Endothelial cell of umbilical vein (primary cell): Measurements from ENCODE around the gene CAMTA1. TPM values are rescaled to one million over a fixed set of nuclear protein-coding genes. Genes with fewer than 3 reads are reported as not detected.

Experiments
- BruUV-seq: library from RNA; stranded (reverse); fragments of 400-500 nt; replicated peaks from 2 replicates; lab custom pipeline; 2021; lab: Mats Ljungman, UMichigan
- CTCF ChIA-PET: fragments of 300-600, 350-600 bp; sonication (Branson Sonifier 250); formaldehyde crosslinking; loops from one replicate; lab custom pipeline; 2021; ENCODE audit warnings: antibody characterized with exemption, inconsistent platforms; lab: Charles Lee
- POLR2A ChIA-PET: fragments of 300-600, 350-600 bp; sonication (Branson Sonifier 250); formaldehyde crosslinking; loops from one replicate; lab custom pipeline; 2021; ENCODE audit warnings: antibody characterized with exemption, inconsistent platforms; lab: Charles Lee
- DNase-seq: peaks from one replicate; pipeline ENCODE4 v3.0.0-alpha.2; 2011; ENCODE audit warnings: low read depth, low spot score
- FAIRE-seq: peaks from 2 replicates; lab custom pipeline; 2011; peaks lifted over from hg19 to GRCh38; lab: Jason Lieb, UNC
- H2AFZ ChIP-seq: 2 replicates; pipeline ENCODE4 v1.6.0; 2012; ENCODE audit warnings: low read depth, low read length, control low read depth, inconsistent platforms
- H3K27ac ChIP-seq: 2 replicates; pipeline ENCODE4 v1.5.1; 2011; ENCODE audit warnings: low read depth, mild to moderate bottlenecking, control low read depth, low read length, moderate library complexity; ENCODE audit not compliant: insufficient read depth
- H3K27me3 ChIP-seq, 2 experiments: 2 replicates each; pipeline versions ENCODE4 v1.6.0 to v1.6.1; 2011; ENCODE audit warnings: low read length in 2 of 2, mixed read lengths in 1 of 2; ENCODE audit not compliant: control insufficient read depth in 2 of 2, insufficient read depth in 2 of 2
- H3K36me3 ChIP-seq, 2 experiments: 2 replicates in 1 of 2; 3 replicates in 1 of 2; pipeline ENCODE4 v1.5.1; 2011; ENCODE audit warnings: low read length in 2 of 2, mild to moderate bottlenecking in 1 of 2, moderate library complexity in 1 of 2; ENCODE audit not compliant: control insufficient read depth in 2 of 2, insufficient read depth in 2 of 2; ENCODE audit errors: extremely low read depth in 1 of 2
- H3K4me1 ChIP-seq: 3 replicates; pipeline ENCODE4 v1.5.1; 2011; ENCODE audit warnings: mild to moderate bottlenecking, low read length; ENCODE audit not compliant: control insufficient read depth, insufficient read depth; ENCODE audit errors: extremely low read depth
- H3K4me2 ChIP-seq: 2 replicates; pipeline ENCODE4 v1.6.1; 2011; ENCODE audit warnings: low read length, control low read depth, mixed read lengths; ENCODE audit not compliant: insufficient read depth
- H3K4me3 ChIP-seq, 3 experiments: fragments of 200-600 bp in 1 of 3; sonication (generic), shearing (Covaris generic) in 1 of 3; replicated peaks in 1 of 3; 2 replicates each; pipeline ENCODE4 v1.5.1; 2011 to 2016; ENCODE audit warnings: control low read depth in 3 of 3, low read length in 3 of 3, mild to moderate bottlenecking in 2 of 3, inconsistent platforms in 1 of 3, low read depth in 1 of 3, moderate library complexity in 1 of 3; ENCODE audit not compliant: insufficient read depth in 1 of 3
- H3K79me2 ChIP-seq: 2 replicates; pipeline ENCODE4 v1.6.0; 2012; ENCODE audit warnings: low read length, inconsistent platforms; ENCODE audit not compliant: control insufficient read depth, insufficient read depth
- H3K9ac ChIP-seq: replicated peaks from 2 replicates; pipeline ENCODE3; 2011; ENCODE audit warnings: low read length, control low read depth; ENCODE audit not compliant: insufficient read depth; ENCODE audit errors: extremely low read depth
- H3K9me1 ChIP-seq: replicated peaks from 3 replicates; pipeline ENCODE4 v1.6.0; 2011; ENCODE audit warnings: mild to moderate bottlenecking, low read length; ENCODE audit not compliant: control insufficient read depth, insufficient read depth; ENCODE audit errors: extremely low read depth
- H3K9me3 ChIP-seq: replicated peaks from 2 replicates; pipeline ENCODE4 v1.5.1; 2012; ENCODE audit warnings: low read length, inconsistent platforms; ENCODE audit not compliant: control insufficient read depth, insufficient read depth
- H4K20me1 ChIP-seq: replicated peaks from 2 replicates; pipeline ENCODE3; 2011; ENCODE audit warnings: mild to moderate bottlenecking, low read length; ENCODE audit not compliant: control insufficient read depth, insufficient read depth; ENCODE audit errors: extremely low read depth
- CTCF ChIP-seq, 2 donors: IDR thresholded peaks; 1 replicate in 1 of 2; 2 replicates in 1 of 2; pipeline ENCODE4 v1.5.1; 2011; ENCODE audit warnings: low read length in 2 of 2, mild to moderate bottlenecking in 2 of 2, moderate library complexity in 2 of 2, control low read depth in 1 of 2, inconsistent platforms in 1 of 2, low read depth in 1 of 2; ENCODE audit not compliant: insufficient read depth in 1 of 2; ENCODE audit errors: extremely low read depth in 1 of 2
- EZH2 ChIP-seq: IDR thresholded peaks from 2 replicates; pipeline ENCODE4 v1.6.1; 2012; ENCODE audit warnings: borderline replicate concordance, low read depth, mild to moderate bottlenecking, moderate library complexity, low read length, inconsistent platforms; ENCODE audit not compliant: severe bottlenecking
- FOS ChIP-seq: IDR thresholded peaks from 2 replicates; pipeline ENCODE4 v1.6.1; 2011; ENCODE audit warnings: mild to moderate bottlenecking, low read length, moderate library complexity, borderline replicate concordance; ENCODE audit not compliant: insufficient read depth
- GATA2 ChIP-seq: IDR thresholded peaks from 2 replicates; pipeline ENCODE4 v1.7.0; 2011; ENCODE audit warnings: low read depth, mild to moderate bottlenecking, moderate library complexity, mixed read lengths, low read length; ENCODE audit not compliant: insufficient read length, insufficient read depth
- JUN ChIP-seq: IDR thresholded peaks from 2 replicates; pipeline ENCODE4 v1.6.1; 2011; ENCODE audit warnings: borderline replicate concordance, low read depth; ENCODE audit not compliant: insufficient read length, insufficient read depth
- MAX ChIP-seq: IDR thresholded peaks from 2 replicates; pipeline ENCODE4 v1.6.1; 2011; ENCODE audit not compliant: insufficient read depth, insufficient read length
- MYC ChIP-seq: IDR thresholded peaks from one replicate; pipeline ENCODE4 v1.6.1; 2011; ENCODE audit warnings: mild to moderate bottlenecking, low read depth, low read length
- POLR2A ChIP-seq: IDR thresholded peaks from 2 replicates; pipeline ENCODE4 v1.6.1; 2012; ENCODE audit warnings: low read depth, mild to moderate bottlenecking, control low read depth, low read length
- POLR2AphosphoS5 ChIP-seq: IDR thresholded peaks from 2 replicates; pipeline ENCODE4 v1.6.1; 2012; ENCODE audit warnings: low read depth, mild to moderate bottlenecking, control low read depth, low read length, moderate library complexity; ENCODE audit not compliant: insufficient read depth
- dilution Hi-C: fragments of 300-500 bp; cut with MboI; formaldehyde crosslinking; loops from one replicate; pipeline ENCODE4 v1.15.0; 2019; ENCODE audit warnings: low sequenced_read_pairs; ENCODE audit not compliant: extremely low pct_ligation_motif_present
- intact Hi-C: fragments of 100-400 bp; cut with micrococcal nuclease; formaldehyde crosslinking; loops from one replicate; pipeline ENCODE4 v1.10.0; 2022
- polyA plus RNA-seq, 4 experiments: library from polyadenylated mRNA; depleted of rRNA in 3 of 4; stranded (reverse) in 3 of 4; unstranded in 1 of 4; fragments of >200 nt; gene quantifications; 2 replicates each; pipeline versions ENCODE4 v1.2.1 to v1.2.3, GENCODE V29; 2011 to 2012; ENCODE audit warnings: missing spikeins in 1 of 4
- total RNA-seq: library from RNA; stranded (reverse); gene quantifications from 2 replicates; pipeline ENCODE4 v1.2.3, GENCODE V29; 2021

Gene CAMTA1
- total and polyA plus RNA-seq, 2 donors (not counting 3 experiments of a cell fraction or from before 2014, with no cell fraction given): 50.8 to 92.7 TPM

DNA sequence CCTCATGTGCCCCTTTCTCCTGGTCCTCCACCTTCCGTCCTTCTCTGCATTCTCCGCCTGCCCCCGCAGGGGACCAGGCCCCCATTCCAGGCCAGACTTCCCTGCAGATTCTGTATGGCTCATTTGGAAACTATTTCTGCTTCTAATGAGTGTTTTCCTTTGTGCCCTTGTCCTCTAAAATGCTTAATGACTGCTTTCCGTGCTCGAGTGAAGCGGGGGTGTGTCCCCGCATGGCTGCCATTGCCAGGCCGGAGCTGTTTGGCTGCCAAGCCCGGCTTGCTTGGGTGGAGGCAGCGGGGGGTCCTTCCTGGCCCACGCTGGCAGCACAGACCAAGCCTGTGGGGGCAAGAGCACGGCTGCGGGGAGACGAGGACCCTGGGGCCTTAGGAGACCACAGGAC lies 686.6 kb downstream of the CAMTA1 start:
- H3K79me2 ChIP-seq: no peaks in the 10 kb centered on the region
- no peak for TF ChIP-seq EZH2
- no peak for TF ChIP-seq POLR2AphosphoS5
- H3K9ac ChIP-seq: no peak overlapping the region
- DNase-seq (peak; percentile 45), FAIRE-seq (peak; percentile 35)
- no peaks in the 10 kb centered on the region for H4K20me1 ChIP-seq
- dilution Hi-C loops: no loop called here
- CTCF ChIA-PET: interaction anchor here (1.0 to 1.6 kb wide), 2 partner anchors 15 kb away, joined by 4 read pairs; no protein-coding TSS in a partner anchor
- H3K27ac ChIP-seq: peak overlapping the region; percentile 53
- no peaks in the 10 kb centered on the region for H3K9me1 ChIP-seq
- peak overlapping the region; percentile 37 for H2AFZ ChIP-seq
- intact Hi-C loops: loop anchor here (1.0 kb wide), 2 partner anchors 80 to 93 kb away; no protein-coding TSS in a partner anchor
- POLR2A ChIA-PET: no interaction called here
- no peaks in the 10 kb centered on the region for H3K9me3 ChIP-seq
- H3K27me3 ChIP-seq: no peaks in the 10 kb centered on the region
- BruUV-seq: no TSS peak
- H3K4me1 ChIP-seq: peaks cover 14% of the 10 kb centered on the region
- no peak overlapping the region for H3K4me2 ChIP-seq
- H3K36me3 ChIP-seq: no peaks in the 10 kb centered on the region
- H3K4me3 ChIP-seq: no peak overlapping the region

DNA sequence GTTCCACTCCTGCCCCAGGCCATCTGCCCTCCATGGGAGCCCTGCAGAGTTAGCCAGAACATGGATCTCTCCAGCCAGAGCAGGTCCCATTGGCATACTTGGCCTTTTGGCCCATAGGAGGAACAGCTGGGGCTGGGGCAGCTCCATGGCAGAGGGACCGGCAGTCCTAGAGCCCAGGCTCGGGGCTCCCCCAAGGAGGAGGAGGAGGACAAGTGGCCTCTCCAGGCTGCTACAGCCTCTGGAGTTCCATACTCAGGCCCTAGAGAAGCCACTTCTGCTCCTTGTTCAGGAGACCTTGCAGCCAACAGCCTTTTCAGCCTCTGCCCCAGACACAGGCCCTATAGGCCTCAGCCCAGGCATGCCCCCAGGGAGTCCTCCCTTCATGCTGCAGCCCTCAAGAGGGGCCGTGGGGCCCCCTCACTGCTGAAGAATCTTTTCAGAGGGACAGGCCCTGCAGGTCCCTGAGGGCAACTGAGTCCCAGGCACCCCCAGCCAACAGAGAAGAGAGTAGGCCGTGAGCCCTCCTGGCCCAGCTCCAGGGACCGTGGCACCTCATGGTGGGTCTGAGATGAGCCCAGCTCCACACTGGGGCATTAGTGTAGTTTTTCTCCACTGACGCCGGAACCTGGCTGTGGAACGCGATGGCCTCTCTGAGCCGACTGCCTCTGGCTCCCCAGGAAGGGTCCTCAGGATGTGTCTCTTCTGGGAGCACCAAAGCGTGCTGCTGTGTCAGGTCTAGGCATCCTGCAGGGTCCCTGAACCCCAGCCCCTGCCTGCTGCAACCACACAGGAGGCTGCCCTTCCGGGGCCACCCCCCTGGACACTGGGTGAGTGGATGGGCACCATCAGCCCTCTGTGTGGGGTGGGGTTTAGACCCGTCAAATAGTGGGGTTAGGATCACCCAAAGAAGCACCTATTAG lies 688.2 kb downstream of the CAMTA1 start:
- no peaks in the 10 kb centered on the region for H3K79me2 ChIP-seq
- intact Hi-C loops: no loop called here
- no TSS peak for BruUV-seq
- H3K27ac ChIP-seq: no peak overlapping the region
- CTCF ChIA-PET: no interaction called here
- H3K4me3 ChIP-seq: no peak overlapping the region
- no peaks in the 10 kb centered on the region for H3K36me3 ChIP-seq
- POLR2A ChIA-PET: no interaction called here
- peaks cover 14% of the 10 kb centered on the region for H3K4me1 ChIP-seq
- H4K20me1 ChIP-seq: no peaks in the 10 kb centered on the region
- FAIRE-seq: no peak
- H3K9ac ChIP-seq: no peak overlapping the region
- no peaks in the 10 kb centered on the region for H3K27me3 ChIP-seq
- DNase-seq: no peak
- H2AFZ ChIP-seq: no peak overlapping the region
- H3K4me2 ChIP-seq: no peak overlapping the region
- dilution Hi-C loops: no loop called here
- no peak for TF ChIP-seq POLR2AphosphoS5
- TF ChIP-seq MYC: no peak
- no peak for TF ChIP-seq CTCF (IDR thresholded peaks at IDR 0.05; ENCODE audit: extremely low read depth in 1 of 2, insufficient read depth in 1 of 2, low read depth in 1 of 2, low read length in 2 of 2)
- TF ChIP-seq MAX: no peak
- no peak for TF ChIP-seq EZH2
- TF ChIP-seq JUN: no peak
- no peak for TF ChIP-seq GATA2
- TF ChIP-seq FOS: no peak
- no peak for TF ChIP-seq POLR2A
- no peaks in the 10 kb centered on the region for H3K9me3 ChIP-seq
- H3K9me1 ChIP-seq: no peaks in the 10 kb centered on the region
